Activated T-cell treated with anti-CD3 and anti-CD28 coated beads, Interleukin-2, amount 50 U/mL, for 48 hours (primary cell): ENCODE data around the gene KATNAL1.
"Not testable (repeated sequence)": the region's sequence is repeated elsewhere in the genome, so short reads cannot be mapped to it uniquely, and the experiment has no call there.

Source experiments
- DNase-seq, 2 experiments: peaks; one replicate each; pipeline ENCODE4 v3.0.0-alpha.2; 2020

KATNAL1 gene

GRCh38 chr13:30204564-30204963, 102.8 kb downstream of the KATNAL1 start:
- DNase-seq: peak in 1 of 2 experiments; percentile 24

- no peak for DNase-seq
Observed at GRCh38 chr13:30196025-30196424, 111.3 kb downstream of the KATNAL1 start.

- no peak for DNase-seq
Observed at GRCh38 chr13:30194906-30195305, 112.4 kb downstream of the KATNAL1 start.

- no peak for DNase-seq
Observed at GRCh38 chr13:30193279-30194234, 113.8 kb downstream of the KATNAL1 start.

- DNase-seq: no peak
Observed at GRCh38 chr13:30192320-30193093, 114.8 kb downstream of the KATNAL1 start.

GRCh38 chr13:30191491-30192100, 115.8 kb downstream of the KATNAL1 start:
- no peak for DNase-seq

- no peak for DNase-seq
Observed at GRCh38 chr13:30186634-30187415, 120.5 kb downstream of the KATNAL1 start.

- DNase-seq: no peak
Observed at GRCh38 chr13:30181888-30182651, 125.3 kb downstream of the KATNAL1 start.

- no peak for DNase-seq
Observed at GRCh38 chr13:30179597-30180276, 127.6 kb downstream of the KATNAL1 start.

- DNase-seq: no peak
Observed at GRCh38 chr13:30178976-30179375, 128.4 kb downstream of the KATNAL1 start.

- DNase-seq: no peak
Observed at GRCh38 chr13:30175166-30175565, 132.2 kb downstream of the KATNAL1 start.

- not testable (repeated sequence) for DNase-seq
Observed at GRCh38 chr13:30174250-30174649, 133.1 kb downstream of the KATNAL1 start.

GRCh38 chr13:30173303-30173610, 134.1 kb downstream of the KATNAL1 start:
- DNase-seq: no peak

- no peak for DNase-seq
Observed at GRCh38 chr13:30172593-30173302, 134.6 kb downstream of the KATNAL1 start.

GRCh38 chr13:30170569-30170968, 136.8 kb downstream of the KATNAL1 start:
- DNase-seq: no peak

GRCh38 chr13:30169442-30169841, 137.9 kb downstream of the KATNAL1 start:
- no peak for DNase-seq

GRCh38 chr13:30165796-30166195, 141.6 kb downstream of the KATNAL1 start:
- DNase-seq: no peak

GRCh38 chr13:30165071-30165470, 142.3 kb downstream of the KATNAL1 start:
- no peak for DNase-seq

- no peak for DNase-seq
Observed at GRCh38 chr13:30164146-30164545, 143.2 kb downstream of the KATNAL1 start.

- DNase-seq: no peak
Observed at GRCh38 chr13:30163441-30163840, 143.9 kb downstream of the KATNAL1 start.

GRCh38 chr13:30159446-30159839, 147.9 kb downstream of the KATNAL1 start:
- DNase-seq: peak; percentile 74 to 75
